Measurements from ENCODE around the gene KHDC4. TPM values are rescaled to one million over a fixed set of nuclear protein-coding genes. Genes with fewer than 3 reads are reported as not detected.
A peak's percentile ranks its signal among the peaks of the same experiment; 100 is the strongest.

KHDC4 gene
- total and polyA plus RNA-seq, 12 donors: 14.3 to 33.8 (median 22.0) TPM

DNA sequence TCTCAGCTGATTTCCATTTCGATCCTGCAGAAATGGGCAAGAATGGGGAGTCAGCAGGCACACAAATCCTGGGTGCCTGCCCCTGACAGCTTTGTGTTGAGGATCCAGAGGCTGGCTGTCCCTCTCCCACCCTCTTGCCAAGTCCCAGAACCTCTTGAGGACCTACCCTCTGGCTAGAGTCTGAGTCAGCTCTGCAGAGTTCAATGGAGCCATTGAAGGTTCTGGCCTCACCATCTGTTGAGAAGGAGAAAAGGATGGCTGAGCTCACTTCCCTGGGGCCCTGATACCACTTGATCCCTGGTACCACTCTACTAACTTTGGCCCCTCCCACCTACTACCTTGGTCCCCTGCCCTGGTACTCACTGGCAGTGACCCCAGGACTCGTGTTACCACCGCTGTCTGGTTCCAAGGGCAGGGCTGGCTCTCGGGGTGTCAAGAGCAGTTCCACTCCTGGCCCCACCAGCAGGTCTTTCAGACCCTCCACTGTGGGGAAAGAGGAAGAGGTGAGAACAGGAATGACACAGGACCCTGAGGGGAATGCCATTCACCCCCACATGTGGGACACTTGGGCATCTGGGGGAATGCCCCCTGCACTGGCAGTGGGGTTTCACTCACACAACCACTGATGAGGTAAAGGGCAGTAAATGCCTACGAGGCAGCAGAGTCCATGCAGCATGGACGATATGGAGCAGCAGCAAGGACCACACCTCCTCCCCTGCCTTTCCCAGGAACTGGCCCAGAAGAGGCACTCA, 17.7 kb upstream of the KHDC4 start:
- H3K36me3 ChIP-seq: peaks cover 26 to 100% (median 93%) of the 10 kb centered on the region in 9 donors
- no peak overlapping the region for H3K4me3 ChIP-seq
- H3K27ac ChIP-seq: peak overlapping the region in 4 of 10 donors; percentile 14 to 44 (median 30)
- no peaks in the 10 kb centered on the region for H3K27me3 ChIP-seq
- H3K4me1 ChIP-seq: peaks cover 0 to 8% (median 0%) of the 10 kb centered on the region in 9 donors
- peak in 1 of 8 donors; percentile 12 for ATAC-seq
- TF ChIP-seq, protein P1, sequence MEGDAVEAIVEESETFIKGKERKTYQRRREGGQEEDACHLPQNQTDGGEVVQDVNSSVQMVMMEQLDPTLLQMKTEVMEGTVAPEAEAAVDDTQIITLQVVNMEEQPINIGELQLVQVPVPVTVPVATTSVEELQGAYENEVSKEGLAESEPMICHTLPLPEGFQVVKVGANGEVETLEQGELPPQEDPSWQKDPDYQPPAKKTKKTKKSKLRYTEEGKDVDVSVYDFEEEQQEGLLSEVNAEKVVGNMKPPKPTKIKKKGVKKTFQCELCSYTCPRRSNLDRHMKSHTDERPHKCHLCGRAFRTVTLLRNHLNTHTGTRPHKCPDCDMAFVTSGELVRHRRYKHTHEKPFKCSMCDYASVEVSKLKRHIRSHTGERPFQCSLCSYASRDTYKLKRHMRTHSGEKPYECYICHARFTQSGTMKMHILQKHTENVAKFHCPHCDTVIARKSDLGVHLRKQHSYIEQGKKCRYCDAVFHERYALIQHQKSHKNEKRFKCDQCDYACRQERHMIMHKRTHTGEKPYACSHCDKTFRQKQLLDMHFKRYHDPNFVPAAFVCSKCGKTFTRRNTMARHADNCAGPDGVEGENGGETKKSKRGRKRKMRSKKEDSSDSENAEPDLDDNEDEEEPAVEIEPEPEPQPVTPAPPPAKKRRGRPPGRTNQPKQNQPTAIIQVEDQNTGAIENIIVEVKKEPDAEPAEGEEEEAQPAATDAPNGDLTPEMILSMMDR (IDR thresholded peaks at IDR 0.05): no peak
- intact Hi-C loops (cut with DNase I): no loop called here
- 75 to 83% methylated on average over 6 of the region's 6 CpGs for WGBS, 2 donors
- DNase-seq: no peak
- no peaks in the 10 kb centered on the region for H3K9me3 ChIP-seq

DNA sequence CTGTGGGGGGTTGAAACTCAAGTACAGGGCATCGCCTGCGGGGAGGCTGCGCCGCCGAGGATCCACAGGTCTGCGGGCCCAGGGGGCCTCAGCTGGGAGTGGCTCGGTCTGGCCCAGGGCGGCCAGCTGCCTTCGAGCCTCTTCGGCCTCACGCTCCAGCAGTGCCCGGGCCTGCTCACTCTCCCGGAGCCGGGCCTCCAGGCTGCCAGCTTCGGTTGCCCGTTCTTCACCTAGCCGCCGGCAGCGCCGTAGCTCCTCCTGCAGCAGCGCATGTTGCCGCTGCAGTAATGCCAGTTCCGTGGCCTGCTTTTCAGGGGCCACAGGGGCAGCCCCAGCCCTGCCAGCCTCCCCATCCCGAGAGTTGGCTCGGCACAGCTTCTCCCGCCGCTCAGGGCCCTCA, 16.6 kb upstream of the KHDC4 start:
- Histone ChIP-seq H3K27ac (no peak overlapping the region), H3K4me1 (peaks cover 0 to 19% (median 1%) of the 10 kb centered on the region in 9 donors), H3K9me3 (no peaks in the 10 kb centered on the region), H3K36me3 (peaks cover 24 to 100% (median 82%) of the 10 kb centered on the region in 9 donors), H3K4me3 (no peak overlapping the region), H3K27me3 (no peaks in the 10 kb centered on the region)
- ATAC-seq (peak in 2 of 8 donors; percentile 8 to 27), DNase-seq (no peak)
- intact Hi-C loops (cut with DNase I): no loop called here
- 96% methylated on average over 27 of the region's 27 CpGs for WGBS, 2 donors
- TF ChIP-seq, protein P1 (IDR thresholded peaks at IDR 0.05): no peak

DNA sequence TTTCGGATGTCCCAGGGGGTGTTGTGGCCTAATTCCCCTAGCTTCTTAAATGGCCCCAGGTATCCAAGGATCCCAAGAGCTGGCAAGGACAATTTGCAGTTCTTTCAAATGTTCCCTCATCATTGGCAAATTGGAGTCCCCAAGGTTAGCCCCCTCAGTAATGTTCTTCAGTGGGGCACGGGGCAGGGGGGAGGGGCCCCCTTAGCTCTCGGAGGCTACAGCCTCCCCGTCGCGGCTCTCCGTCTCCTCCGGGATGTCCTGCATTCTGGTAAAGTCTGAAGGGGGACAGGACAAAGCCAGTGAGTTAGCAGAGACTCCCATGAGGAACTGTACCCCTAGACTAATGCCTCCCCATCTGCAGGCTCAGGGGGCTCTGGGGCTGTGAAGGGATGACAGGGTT, 13.5 kb upstream of the KHDC4 start:
- DNase-seq (no peak), ATAC-seq (no peak)
- Histone ChIP-seq H3K27me3 (no peaks in the 10 kb centered on the region), H3K27ac (no peak overlapping the region), H3K4me1 (peaks cover 0 to 44% (median 11%) of the 10 kb centered on the region in 9 donors), H3K4me3 (no peak overlapping the region), H3K9me3 (no peaks in the 10 kb centered on the region), H3K36me3 (peaks cover 17 to 75% (median 57%) of the 10 kb centered on the region in 9 donors)
- intact Hi-C loops (cut with DNase I): no loop called here
- WGBS, 2 donors: 82 to 89% methylated on average over 8 of the region's 8 CpGs
- TF ChIP-seq, protein P1 (IDR thresholded peaks at IDR 0.05): no peak

DNA sequence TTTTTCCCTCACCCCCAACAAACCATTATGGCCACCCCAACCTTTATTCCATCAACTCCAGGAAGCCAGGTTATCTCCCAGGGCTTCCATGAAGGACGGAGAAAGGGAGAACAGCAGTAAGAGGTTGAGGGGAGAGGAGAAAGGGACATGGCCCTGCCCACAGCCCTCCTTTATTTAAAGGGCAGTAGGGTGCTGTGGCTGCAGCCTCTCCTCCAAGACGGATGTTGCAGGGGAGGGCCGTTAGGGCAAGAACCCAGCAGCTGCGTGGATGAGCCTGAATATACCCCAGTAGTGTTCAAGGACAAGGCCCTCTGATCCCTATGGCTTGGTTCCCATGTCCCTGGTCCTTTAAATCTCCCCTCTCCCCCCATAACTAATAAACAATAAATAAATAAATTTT, 13.1 kb upstream of the KHDC4 start:
- intact Hi-C loops (cut with DNase I): no loop called here
- WGBS, 2 donors: 71 to 72% methylated on average over 4 of the region's 4 CpGs
- Histone ChIP-seq H3K4me3 (no peak overlapping the region), H3K27me3 (no peaks in the 10 kb centered on the region), H3K27ac (peak overlapping the region in 1 of 10 donors; percentile 80), H3K4me1 (peaks cover under 1 to 47% (median 16%) of the 10 kb centered on the region in 9 donors), H3K9me3 (no peaks in the 10 kb centered on the region), H3K36me3 (peaks cover 12 to 70% (median 55%) of the 10 kb centered on the region in 9 donors)
- DNase-seq (no peak), ATAC-seq (no peak)
- TF ChIP-seq, protein P1 (IDR thresholded peaks at IDR 0.05): no peak
